Uterus (tissue), 4 donors: ENCODE data around the gene FBXO46. TPM values are rescaled to one million over a fixed set of nuclear protein-coding genes. Genes with fewer than 3 reads are reported as not detected.

Source experiments
- DNase-seq, 2 donors: peaks; one replicate each; pipeline ENCODE4 v3.0.0-alpha.2; 2019 to 2020
- H3K27ac ChIP-seq, 2 donors: fragments of 200-600 bp; sonication (generic); 1 replicate in 1 of 2; 2 replicates in 1 of 2; pipeline ENCODE4 v1.5.1; 2016 to 2018
- H3K27me3 ChIP-seq, 2 donors: fragments of 200-600 bp; sonication (generic); one replicate each; pipeline ENCODE4 v1.5.1; 2018 to 2019; ENCODE audit warnings: control low read depth in 1 of 2
- H3K36me3 ChIP-seq, 2 donors: fragments of 200-600 bp; sonication (generic); one replicate each; pipeline ENCODE4 v1.5.1; 2019; ENCODE audit warnings: control low read depth in 1 of 2
- H3K4me1 ChIP-seq, 2 donors: fragments of 200-600 bp; sonication (generic); one replicate each; pipeline ENCODE4 v1.5.1; 2018 to 2019; ENCODE audit warnings: control low read depth in 1 of 2
- H3K4me3 ChIP-seq, 2 donors: fragments of 200-600 bp; sonication (generic); 1 replicate in 1 of 2; 2 replicates in 1 of 2; pipeline ENCODE4 v1.5.1; 2018 to 2019; ENCODE audit warnings: mild to moderate bottlenecking in 1 of 2
- H3K9me3 ChIP-seq, 2 donors: fragments of 200-600 bp; sonication (generic); one replicate each; pipeline ENCODE4 v1.5.1; 2019; ENCODE audit warnings: control low read depth in 1 of 2
- CTCF ChIP-seq, 4 experiments: fragments of 200-600 bp in 2 of 4; fragments of 450-650 bp in 2 of 4; sonication (generic) in 2 of 4; IDR thresholded peaks; one replicate each; pipeline ENCODE4 v1.5.1; 2016 to 2019; ENCODE audit warnings: antibody characterized with exemption in 4 of 4, mild to moderate bottlenecking in 2 of 4, moderate library complexity in 1 of 4
- POLR2A ChIP-seq, 2 donors: fragments of 450-650 bp; IDR thresholded peaks; one replicate each; pipeline ENCODE4 v1.6.1; 2016; ENCODE audit warnings: antibody characterized with exemption in 2 of 2, mild to moderate bottlenecking in 1 of 2, moderate library complexity in 1 of 2
- intact Hi-C: fragments of 100-400 bp; cut with DNase I; formaldehyde crosslinking; loops from one replicate; pipeline ENCODE4 v1.15.1; 2023; ENCODE audit warnings: low total_unique reads
- microRNA counts, 2 donors: library from miRNA; unstranded; fragments of <30 nt; microRNA quantifications; one replicate each; lab custom pipeline; 2016 to 2017
- microRNA-seq: library from miRNA; unstranded; fragments of <30 nt; microRNA quantifications from one replicate; pipeline ENCODE4, GENCODE V29; 2016; ENCODE audit warnings: borderline microRNAs expressed, borderline replicate concordance
- small RNA-seq: library from RNA; depleted of rRNA; stranded (forward); fragments of <200 nt; gene quantifications from one replicate; pipeline ENCODE3, GENCODE V24; 2016
- total RNA-seq, 4 donors: library from RNA; depleted of rRNA in 3 of 4; stranded (reverse); fragments of >200 nt in 3 of 4; gene quantifications; one replicate each; pipeline versions ENCODE4 v1.1.0 to v1.2.4, GENCODE V29; 2014 to 2023
- donor health status: DM: yes; HTN: yes; CAD: no.

FBXO46 gene
- total RNA-seq, 4 donors from 2014 or later, result 7.0 to 36.1 (median 15.2) TPM

- no peak for TF ChIP-seq POLR2A (IDR thresholded peaks at IDR 0.05)
- no peak for TF ChIP-seq CTCF (IDR thresholded peaks at IDR 0.05)
- Histone ChIP-seq H3K27ac (no peak overlapping the region), H3K4me3 (no peak overlapping the region), H3K9me3 (no peaks in the 10 kb centered on the region), H3K36me3 (no peaks in the 10 kb centered on the region), H3K27me3 (peaks cover 7 to 18% of the 10 kb centered on the region in 2 donors), H3K4me1 (peaks cover 0 to 9% of the 10 kb centered on the region in 2 donors)
- intact Hi-C loops, result no loop called here
- no peak for DNase-seq
Measured at GRCh38 chr19:45663800-45664199, 66.9 kb downstream of the FBXO46 start.

GRCh38 chr19:45660636-45661035 is 70.1 kb downstream of the FBXO46 start:
- intact Hi-C loops, result no loop called here
- TF ChIP-seq CTCF (IDR thresholded peaks at IDR 0.05) (no peak), POLR2A (IDR thresholded peaks at IDR 0.05) (no peak)
- Histone ChIP-seq H3K36me3 (no peaks in the 10 kb centered on the region), H3K27me3 (no peaks in the 10 kb centered on the region), H3K4me3 (no peak overlapping the region), H3K9me3 (no peaks in the 10 kb centered on the region), H3K4me1 (no peaks in the 10 kb centered on the region), H3K27ac (no peak overlapping the region)
- no peak for DNase-seq

MicroRNAs encoded within 50 kb of the gene (microRNA counts, 767-probe panel; counts per million panel counts)
- microRNA hsa-miR-642a-5p (lab: Ali Mortazavi, UCI) (0 counts per million in 2 donors), microRNA hsa-miR-642b-3p (lab: Ali Mortazavi, UCI) (0 counts per million in 2 donors)

Small RNAs within 50 kb of the gene (microRNA-seq; reads per million reads assigned to microRNA genes)
- not detected for gene MIR642A
- gene MIR642B, result not detected

Small RNAs within 50 kb of the gene (small RNA-seq; reads per million reads assigned to genes)
- gene MIR642A, result not detected

Other genes with a start within 250 kb of the FBXO46 start
- gene RTN2, start 233.8 kb downstream of the FBXO46 start, total RNA-seq, result 1 to 10 TPM in 3 of 4 donors, not detected in 1; 5.9 to 9.0 (median 7.0) TPM
- gene PPM1N, start 232.5 kb downstream of the FBXO46 start, total RNA-seq, result 10 to 100 TPM in 1 of 4 donors, not detected in 3; 42.5 TPM
- gene VASP, start 223.4 kb downstream of the FBXO46 start, total RNA-seq, result 100 to 1,000 TPM in 1 of 4 donors, 10 to 100 TPM in 3; 21.5 to 157 (median 38.3) TPM
- 1 to 10 TPM; 2.8 to 9.1 (median 5.1) TPM for gene OPA3, start 146.1 kb downstream of the FBXO46 start, total RNA-seq
- gene GPR4, start 128.7 kb downstream of the FBXO46 start, total RNA-seq, result 10 to 100 TPM in 1 of 4 donors, 1 to 10 TPM in 2, under 1 TPM in 1; 0.62 to 13.5 (median 6.6) TPM
- gene EML2, start 91.5 kb downstream of the FBXO46 start, total RNA-seq, result 10 to 100 TPM in 2 of 4 donors, 1 to 10 TPM in 2; 1.2 to 18.4 (median 11.6) TPM
- gene GIPR, start 62.7 kb downstream of the FBXO46 start, total RNA-seq, result under 1 TPM in 1 of 4 donors, not detected in 3; 0.98 TPM
- gene SNRPD2, start 38.9 kb downstream of the FBXO46 start, total RNA-seq, result 100 to 1,000 TPM in 3 of 4 donors, 10 to 100 TPM in 1; 96.0 to 386 (median 310) TPM
- gene QPCTL, start 38.2 kb downstream of the FBXO46 start, total RNA-seq, result 10 to 100 TPM in 1 of 4 donors, 1 to 10 TPM in 2, not detected in 1; 6.5 to 18.2 (median 9.5) TPM
- gene MEIOSIN, start 2.5 kb upstream of the FBXO46 start, total RNA-seq, result not detected
- gene SIX5, start 38.4 kb upstream of the FBXO46 start, total RNA-seq, result 10 to 100 TPM in 2 of 4 donors, 1 to 10 TPM in 2; 4.4 to 48.9 (median 12.5) TPM
- gene DMPK, start 51.6 kb upstream of the FBXO46 start, total RNA-seq, result 100 to 1,000 TPM in 1 of 4 donors, 10 to 100 TPM in 3; 15.3 to 211 (median 43.8) TPM
- gene DMWD, start 61.9 kb upstream of the FBXO46 start, total RNA-seq, result 100 to 1,000 TPM in 1 of 4 donors, 10 to 100 TPM in 2, 1 to 10 TPM in 1; 4.4 to 103 (median 36.9) TPM
- gene RSPH6A, start 84.4 kb upstream of the FBXO46 start, total RNA-seq, result under 1 TPM in 2 of 4 donors, not detected in 2; 0.14 to 0.40 TPM
- gene SYMPK, start 132.3 kb upstream of the FBXO46 start, total RNA-seq, result 10 to 100 TPM; 32.0 to 72.6 (median 46.4) TPM
- gene FOXA3, start 133.4 kb upstream of the FBXO46 start, total RNA-seq, result not detected
- 10 to 100 TPM in 3 of 4 donors, 1 to 10 TPM in 1; 8.2 to 38.4 (median 23.3) TPM for gene IRF2BP1, start 155.2 kb upstream of the FBXO46 start, total RNA-seq
- 10 to 100 TPM in 1 of 4 donors, 1 to 10 TPM in 2, under 1 TPM in 1; 0.62 to 13.2 (median 2.8) TPM for gene MYPOP, start 171.7 kb upstream of the FBXO46 start, total RNA-seq
- gene NANOS2, start 183.9 kb upstream of the FBXO46 start, total RNA-seq, result not detected
- 10 to 100 TPM in 1 of 4 donors, 1 to 10 TPM in 3; 1.5 to 17.6 (median 2.4) TPM for gene NOVA2, start 243.0 kb upstream of the FBXO46 start, total RNA-seq